Measurements from ENCODE around the gene SYT6. TPM values are rescaled to one million over a fixed set of nuclear protein-coding genes. Genes with fewer than 3 reads are reported as not detected.
A peak's percentile ranks its signal among the peaks of the same experiment; 100 is the strongest.

The SYT6 gene
- total RNA-seq, 1 experiment from 2014 or later, result 77.2 TPM

GRCh38 chr1:114111731-114112641 is 41.7 kb downstream of the SYT6 start:
- no peak overlapping the region for H2BK20ac ChIP-seq (ENCODE audit: low read depth, low read length, poor library complexity, severe bottlenecking)
- Mint-ChIP-seq H3K4me3 (no peak overlapping the region), H3K9me3 (no peaks in the 10 kb centered on the region), H3K27me3 (ENCODE audit: low read depth) (no peaks in the 10 kb centered on the region; the same call in 1 of the 2 replicates), H3K27ac (peak overlapping the region in 2 of 3 experiments; percentile 55 to 56; a peak in 3 of 7 replicates), H3K36me3 (ENCODE audit: insufficient read depth in 1 of 3, low read depth in 3 of 3) (peaks cover 38 to 94% (median 89%) of the 10 kb centered on the region in 3 experiments), H3K4me1 (peaks cover 63% of the 10 kb centered on the region in 2 experiments)
- no peaks in the 10 kb centered on the region for H4K20me1 ChIP-seq (ENCODE audit: control insufficient read depth, insufficient read depth, insufficient read length)
- no peak for DNase-seq
- no peak overlapping the region for H2AK5ac ChIP-seq (ENCODE audit: insufficient read length, low read length)
- no peaks in the 10 kb centered on the region for H3K79me2 ChIP-seq (ENCODE audit: insufficient read depth, low read length)
- H3K27me3 ChIP-seq (ENCODE audit: insufficient read depth, low read length), result no peaks in the 10 kb centered on the region
- H3K27ac ChIP-seq (ENCODE audit: insufficient read length, low read depth, low read length), result no peak overlapping the region
- WGBS (ENCODE audit: extremely low coverage, insufficient read length, low lambda C conversion rate), result no CpG with 5 or more reads among the region's 23 CpGs
- no peak overlapping the region for H2AFZ ChIP-seq (ENCODE audit: low read length)
- no peak overlapping the region for H3K4me2 ChIP-seq (ENCODE audit: insufficient read depth, insufficient read length, low read length)
- H3K9me3 ChIP-seq (ENCODE audit: control insufficient read depth, low read depth, low read length), result no peaks in the 10 kb centered on the region
- H3K56ac ChIP-seq (ENCODE audit: insufficient read length, low read depth, low read length), result no peak overlapping the region
- no peak overlapping the region for H3K14ac ChIP-seq (ENCODE audit: insufficient read depth, low read length)
- no peak overlapping the region for H4K91ac ChIP-seq (ENCODE audit: insufficient read length, low read depth, low read length)
- no peak overlapping the region for H3K4ac ChIP-seq (ENCODE audit: low read depth, low read length)
- TF ChIP-seq, protein P1, sequence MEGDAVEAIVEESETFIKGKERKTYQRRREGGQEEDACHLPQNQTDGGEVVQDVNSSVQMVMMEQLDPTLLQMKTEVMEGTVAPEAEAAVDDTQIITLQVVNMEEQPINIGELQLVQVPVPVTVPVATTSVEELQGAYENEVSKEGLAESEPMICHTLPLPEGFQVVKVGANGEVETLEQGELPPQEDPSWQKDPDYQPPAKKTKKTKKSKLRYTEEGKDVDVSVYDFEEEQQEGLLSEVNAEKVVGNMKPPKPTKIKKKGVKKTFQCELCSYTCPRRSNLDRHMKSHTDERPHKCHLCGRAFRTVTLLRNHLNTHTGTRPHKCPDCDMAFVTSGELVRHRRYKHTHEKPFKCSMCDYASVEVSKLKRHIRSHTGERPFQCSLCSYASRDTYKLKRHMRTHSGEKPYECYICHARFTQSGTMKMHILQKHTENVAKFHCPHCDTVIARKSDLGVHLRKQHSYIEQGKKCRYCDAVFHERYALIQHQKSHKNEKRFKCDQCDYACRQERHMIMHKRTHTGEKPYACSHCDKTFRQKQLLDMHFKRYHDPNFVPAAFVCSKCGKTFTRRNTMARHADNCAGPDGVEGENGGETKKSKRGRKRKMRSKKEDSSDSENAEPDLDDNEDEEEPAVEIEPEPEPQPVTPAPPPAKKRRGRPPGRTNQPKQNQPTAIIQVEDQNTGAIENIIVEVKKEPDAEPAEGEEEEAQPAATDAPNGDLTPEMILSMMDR (conservative IDR thresholded peaks at IDR 0.05), result no peak
- H3K9ac ChIP-seq (ENCODE audit: extremely low read depth, insufficient read length, low read length), result no peak overlapping the region
- H3T11ph ChIP-seq (ENCODE audit: low read length), result no peak overlapping the region
- H3K23me2 ChIP-seq (ENCODE audit: insufficient read length, low read depth, low read length, poor library complexity, severe bottlenecking), result no peaks in the 10 kb centered on the region
- no peak overlapping the region for H4K8ac ChIP-seq (replicated peaks; ENCODE audit: insufficient read length, low read depth, low read length)
- no peak overlapping the region for H2BK12ac ChIP-seq (ENCODE audit: insufficient read length, low read depth, low read length)
- no peak overlapping the region for H2BK5ac ChIP-seq (ENCODE audit: insufficient read length, low read length)
- H3K79me1 ChIP-seq (ENCODE audit: insufficient read depth, low read depth, low read length, poor library complexity, severe bottlenecking), result no peaks in the 10 kb centered on the region
- no peak overlapping the region for H4K5ac ChIP-seq (ENCODE audit: insufficient read length, low read depth, low read length)
- no peak overlapping the region for H2BK120ac ChIP-seq (ENCODE audit: low read depth, low read length, poor library complexity, severe bottlenecking)
- no peak overlapping the region for H3K18ac ChIP-seq (ENCODE audit: insufficient read length, low read depth, low read length)
- H2BK15ac ChIP-seq (ENCODE audit: low read depth, low read length), result no peak overlapping the region
- no peak overlapping the region for H3K23ac ChIP-seq (ENCODE audit: insufficient read length, low read depth, low read length)
- H3K4me1 ChIP-seq (ENCODE audit: insufficient read depth, low read length), result peaks cover 4% of the 10 kb centered on the region; the same call in 1 of the 2 replicates
